Activated CD8-positive, alpha-beta memory T cell treated with anti-CD3 and anti-CD28 coated beads for 48 hours (primary cell): ENCODE measurements around the gene TMEM184A.
A peak's percentile ranks its signal among the peaks of the same experiment; 100 is the strongest.

Experiments
- DNase-seq, 3 experiments: peaks; one replicate each; pipeline ENCODE4 v3.0.0-alpha.2; 2020; ENCODE audit warnings: low read depth in 2 of 3, low spot score in 2 of 3

TMEM184A gene

DNA sequence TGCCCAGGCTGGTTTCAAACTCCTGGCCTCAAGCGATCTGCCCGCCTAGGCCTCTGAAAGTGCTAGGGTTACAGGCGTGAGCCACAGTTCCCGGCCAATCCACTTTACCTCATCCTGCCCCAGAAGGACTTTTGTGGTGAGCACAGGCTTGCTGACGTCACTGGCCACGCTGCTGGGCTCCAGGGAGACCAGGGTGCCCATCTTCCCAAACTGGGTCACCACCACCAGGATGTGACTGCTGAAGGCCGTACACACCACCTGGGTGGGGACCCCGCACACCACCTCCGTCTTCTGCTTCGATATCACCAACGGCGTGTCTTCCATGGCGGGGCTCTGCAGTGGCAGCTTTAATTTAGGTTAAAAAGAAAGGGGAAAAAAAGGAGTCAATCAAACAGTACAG is 13.0 kb upstream of the TMEM184A start:
- peak in 2 of 3 experiments; percentile 19 to 27 for DNase-seq

DNA sequence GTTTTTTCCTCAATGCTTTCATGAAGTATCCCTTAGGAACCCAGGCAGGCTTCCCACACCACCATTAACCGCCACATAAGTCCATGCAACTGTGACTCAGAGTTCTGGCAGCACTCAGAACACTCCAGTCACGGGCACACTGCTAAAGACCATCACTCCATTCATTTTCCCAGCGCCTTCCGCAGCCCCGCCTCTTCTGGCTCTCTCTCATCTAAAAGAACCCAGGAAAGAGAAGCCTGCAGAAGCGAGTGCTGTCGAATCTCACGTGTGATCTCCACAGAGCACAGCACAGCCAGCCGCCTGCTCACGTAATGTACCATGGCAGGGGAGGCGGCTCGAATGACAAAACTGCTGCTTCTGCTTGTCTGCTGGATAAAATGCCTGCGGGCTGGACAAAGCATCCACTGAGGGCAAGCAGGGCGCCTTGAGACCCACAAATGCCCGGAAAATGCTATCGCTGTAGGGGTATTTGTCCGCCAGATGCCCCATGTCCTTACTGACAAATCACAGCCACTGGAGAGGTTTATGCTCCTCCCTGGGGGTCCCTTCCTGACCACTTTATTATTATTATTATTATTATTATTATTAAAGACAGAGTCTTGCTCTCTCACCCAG is 12.0 kb upstream of the TMEM184A start:
- DNase-seq: no peak

DNA sequence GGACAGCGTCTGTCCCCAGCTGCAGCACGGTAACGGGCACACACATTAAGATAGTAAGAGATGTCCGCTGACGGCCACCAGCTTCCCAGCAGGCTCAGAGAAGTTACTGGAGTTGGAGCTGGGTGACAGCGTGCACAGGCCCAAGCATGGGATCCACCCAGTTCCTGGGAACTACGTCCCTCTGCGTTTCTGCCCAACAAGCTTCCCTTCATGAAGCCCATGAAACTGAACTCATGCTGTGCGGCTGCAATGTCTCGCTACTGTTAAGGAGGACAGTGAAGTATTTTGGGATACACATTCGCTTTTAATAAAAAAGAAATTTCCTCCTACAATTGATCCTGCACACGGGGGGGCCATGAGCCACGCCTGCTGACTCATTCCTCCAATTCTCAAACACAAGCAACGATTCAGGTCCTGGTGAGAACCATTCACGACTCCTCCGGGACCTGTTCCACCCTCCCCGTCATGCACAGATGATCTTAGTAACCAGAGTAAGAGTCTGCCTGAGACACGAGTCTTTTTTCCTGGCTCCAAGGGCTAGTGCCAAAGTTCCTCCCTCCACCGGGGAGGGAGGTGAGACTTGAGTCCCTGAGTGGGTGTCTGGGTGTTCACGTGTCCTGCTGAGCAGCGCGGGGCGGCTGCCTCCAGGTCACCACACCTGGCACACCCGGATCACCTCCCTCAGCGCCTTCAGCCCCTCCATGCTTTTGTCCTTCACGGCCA is 11.2 kb upstream of the TMEM184A start:
- DNase-seq: no peak

DNA sequence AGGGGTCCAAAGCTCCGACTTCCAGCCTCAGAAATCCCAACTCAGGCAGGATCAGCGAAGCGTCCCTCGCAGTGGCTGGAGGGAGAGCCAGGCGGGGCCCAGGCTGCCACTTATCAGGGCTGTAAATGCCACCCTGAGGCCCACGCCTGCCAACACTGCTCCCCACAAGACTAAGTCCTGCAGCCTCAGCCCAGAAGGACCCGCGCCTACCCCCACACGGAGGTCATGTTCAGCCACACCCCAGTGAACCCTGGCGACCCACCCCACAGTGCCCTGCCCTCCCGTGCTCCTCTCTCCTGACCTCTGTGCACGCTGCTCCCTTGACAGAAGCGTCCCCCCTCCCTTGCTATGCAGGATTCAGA is 10.7 kb upstream of the TMEM184A start:
- DNase-seq: no peak

DNA sequence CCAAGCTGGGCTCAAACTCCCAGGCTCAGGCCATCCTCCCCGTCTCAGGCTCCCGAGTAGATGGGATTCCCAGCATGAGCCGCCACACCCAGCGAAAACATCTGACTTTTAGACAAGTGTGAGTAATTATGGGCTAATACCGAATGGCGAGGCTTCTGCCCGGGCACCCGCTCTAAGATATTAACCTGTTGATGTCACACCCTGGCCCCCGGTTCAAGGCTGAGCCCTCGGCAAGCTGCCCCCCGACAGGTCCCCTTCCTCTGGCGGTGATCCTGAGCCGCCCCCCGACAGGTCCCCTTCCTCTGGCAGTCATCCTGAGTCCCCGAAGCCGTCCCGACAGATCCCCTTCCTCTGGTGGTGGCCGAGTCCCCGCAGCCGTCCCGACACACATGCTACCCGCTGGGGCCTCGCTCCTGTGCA is 8.6 kb upstream of the TMEM184A start:
- DNase-seq: no peak

DNA sequence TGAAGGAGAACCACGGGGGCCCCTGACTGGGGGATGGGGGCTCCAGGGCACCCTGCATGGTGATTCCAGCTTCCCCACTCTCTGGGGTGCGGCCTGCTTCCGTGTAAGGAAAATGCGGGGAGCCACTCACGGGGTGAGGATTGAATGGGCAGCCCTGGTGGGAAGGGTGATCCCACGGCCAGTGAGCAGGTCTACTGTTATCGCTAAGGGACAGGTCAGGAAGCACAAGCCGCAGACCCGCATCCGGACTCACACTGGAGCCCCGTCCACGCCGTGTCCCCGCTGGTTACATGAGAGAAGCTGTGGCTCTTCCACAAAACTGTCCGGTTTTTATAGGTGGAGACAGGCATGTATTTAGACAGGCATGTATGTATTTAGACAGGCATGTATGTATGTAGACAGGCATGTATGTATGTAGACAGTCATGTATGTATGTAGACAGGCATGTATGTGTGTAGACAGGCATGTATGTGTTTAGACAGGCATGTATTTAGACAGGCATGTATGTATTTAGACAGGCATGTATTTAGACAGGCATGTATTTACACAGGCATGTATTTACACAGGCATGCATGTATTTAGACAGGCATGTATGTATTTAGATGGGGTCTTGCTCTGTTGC is 8.1 kb upstream of the TMEM184A start:
- no peak for DNase-seq

DNA sequence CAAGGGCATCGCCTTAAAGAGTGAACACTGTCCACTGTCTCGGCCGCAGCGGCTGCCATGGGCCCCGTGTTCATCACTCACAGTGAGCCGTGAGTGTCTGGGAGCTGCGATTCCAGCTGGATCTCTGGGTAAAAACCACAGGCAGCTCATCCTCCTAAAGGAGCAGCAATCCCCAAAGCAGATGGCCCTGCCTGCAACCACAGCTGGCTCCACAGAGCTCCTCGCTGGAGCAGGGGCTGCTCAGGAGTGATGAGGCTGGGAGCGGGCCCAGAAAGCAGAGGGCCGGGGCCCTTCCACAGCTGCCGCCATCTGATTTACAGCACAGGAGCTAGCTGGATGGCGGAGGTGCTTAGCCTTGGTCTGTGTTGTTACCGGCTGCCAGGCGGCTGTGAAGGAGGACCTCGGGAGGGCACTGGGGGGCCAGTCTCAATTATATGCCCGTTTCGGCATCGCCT is 6.6 kb upstream of the TMEM184A start:
- DNase-seq: no peak

DNA sequence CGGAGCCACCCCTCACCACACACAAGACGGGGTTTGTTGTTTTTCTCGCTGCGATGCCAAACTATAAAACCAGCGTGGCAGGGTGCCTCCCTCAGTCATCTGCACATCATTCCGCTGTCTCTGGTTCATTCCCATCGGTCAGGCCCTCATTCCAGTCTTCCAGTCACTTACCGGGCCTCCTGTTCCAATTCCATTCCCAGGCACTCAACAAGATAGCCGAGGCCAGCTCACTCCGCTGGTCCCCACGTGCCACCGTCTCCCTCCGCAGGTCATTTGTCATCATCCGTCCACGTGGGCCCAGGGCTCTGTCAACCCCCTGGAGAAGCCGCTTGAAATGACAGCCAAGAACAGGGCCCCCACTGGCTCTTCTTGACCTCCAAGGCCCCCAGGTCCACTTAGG is 6.1 kb upstream of the TMEM184A start:
- DNase-seq: no peak

DNA sequence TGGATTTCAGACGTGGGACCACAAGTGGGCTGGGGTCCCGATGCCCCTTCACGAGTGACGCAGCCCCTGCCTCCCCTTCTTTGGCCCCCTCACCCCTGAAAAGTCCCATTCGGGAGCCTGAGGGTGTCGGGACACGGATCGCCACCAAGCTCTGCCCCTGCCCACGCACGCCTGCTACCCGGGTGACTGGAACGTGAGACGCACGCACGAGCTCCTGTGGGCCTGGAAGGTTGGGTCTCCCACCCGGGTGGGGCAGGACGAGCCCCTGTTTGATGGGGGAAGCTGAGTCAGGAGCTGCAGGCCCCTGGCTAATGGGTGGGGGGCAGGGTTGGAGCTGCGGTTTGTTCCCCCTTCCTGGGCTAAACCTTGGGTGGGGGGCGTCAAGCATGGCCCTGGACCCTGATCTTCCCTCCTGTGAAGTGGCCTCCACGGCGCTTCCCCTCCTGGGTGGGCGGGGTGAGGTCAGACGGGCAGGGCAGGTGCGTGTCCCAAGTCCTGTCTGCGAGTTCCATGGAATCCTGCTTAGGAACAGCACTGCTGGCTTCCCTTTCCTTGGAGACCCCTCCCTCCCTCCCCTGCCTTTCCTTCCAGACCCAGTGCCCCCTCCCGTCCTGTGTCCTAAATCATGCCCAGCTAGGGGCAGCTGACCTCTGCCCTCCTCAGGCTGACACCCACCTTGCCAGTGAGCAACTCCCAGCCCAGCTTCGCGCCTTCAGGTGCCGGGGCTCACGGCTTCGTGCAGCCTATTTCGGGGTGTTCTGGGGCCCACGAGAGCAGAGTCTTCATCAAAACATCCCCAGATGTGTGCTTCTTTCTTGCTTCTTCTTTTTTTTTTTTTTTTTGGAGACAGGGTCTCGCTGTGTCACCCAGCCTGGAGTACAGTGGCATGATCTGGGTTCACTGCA is 5.3 kb upstream of the TMEM184A start:
- no peak for DNase-seq

DNA sequence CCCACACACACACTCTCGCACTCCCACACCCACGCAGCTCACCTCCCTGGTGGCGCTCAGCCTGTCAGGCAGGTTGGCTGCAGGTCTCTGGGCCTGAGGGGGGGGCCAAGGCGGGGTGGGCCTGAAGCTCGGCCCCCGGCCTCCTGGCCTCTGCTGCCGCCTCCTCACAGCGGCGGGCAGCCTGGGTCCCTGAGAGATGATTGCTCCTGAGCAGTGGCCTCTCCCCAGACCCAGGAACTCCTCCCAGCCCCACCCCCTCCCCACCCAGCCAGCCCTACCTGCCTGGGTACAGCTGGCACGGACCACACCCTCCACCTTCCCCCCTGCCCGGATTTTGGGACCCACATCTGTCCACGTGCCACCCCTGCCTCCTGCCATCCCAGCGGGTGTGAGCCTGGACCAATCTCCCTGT is 4.6 kb upstream of the TMEM184A start:
- no peak for DNase-seq

DNA sequence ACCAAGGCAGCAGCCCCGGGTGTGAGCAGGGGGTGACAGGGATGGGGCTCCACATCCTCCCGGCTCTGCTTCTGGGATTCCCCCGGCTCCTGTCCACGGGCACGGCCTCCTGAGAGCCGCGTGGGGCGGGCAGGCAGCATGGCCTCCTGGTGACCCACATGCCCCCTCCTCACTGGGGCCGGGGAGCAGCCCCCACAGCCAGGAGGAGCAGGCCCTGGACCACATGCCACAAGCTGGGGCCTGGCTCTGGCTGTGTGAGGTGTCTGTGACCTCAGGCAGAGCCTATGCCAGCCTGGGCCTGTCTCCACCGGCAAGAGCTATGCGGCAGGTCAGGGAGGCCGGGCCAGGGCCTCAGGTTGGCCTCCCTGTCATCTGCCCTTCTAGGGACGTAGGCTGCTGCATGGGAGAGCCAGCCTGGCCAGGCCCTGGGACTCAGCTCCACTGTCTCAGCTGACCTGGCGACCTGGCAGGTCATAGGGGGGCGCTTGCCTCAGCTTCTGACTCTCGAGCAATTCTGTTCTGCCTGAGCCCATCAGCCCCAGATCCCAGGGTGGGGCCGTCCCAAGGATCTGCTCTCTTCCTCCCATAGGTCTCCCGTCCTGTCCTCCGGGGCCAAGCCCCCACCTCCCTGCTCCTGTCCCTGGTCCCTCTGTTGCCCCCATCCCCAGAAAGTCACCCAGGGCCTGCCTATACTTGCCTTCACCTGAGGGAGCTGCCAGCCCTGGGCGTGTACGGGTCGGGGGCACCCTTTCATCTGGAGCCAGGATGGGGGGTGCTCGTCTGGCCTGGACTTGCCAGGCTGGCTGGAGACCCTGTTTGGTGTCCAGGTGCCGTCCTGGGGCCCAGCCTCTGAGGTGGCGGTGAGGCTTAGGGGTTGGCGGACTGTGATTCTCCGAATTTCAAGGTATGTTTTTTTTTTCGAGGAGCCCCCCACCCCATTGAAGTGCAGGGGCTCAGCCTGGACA is 3.9 kb upstream of the TMEM184A start:
- no peak for DNase-seq

DNA sequence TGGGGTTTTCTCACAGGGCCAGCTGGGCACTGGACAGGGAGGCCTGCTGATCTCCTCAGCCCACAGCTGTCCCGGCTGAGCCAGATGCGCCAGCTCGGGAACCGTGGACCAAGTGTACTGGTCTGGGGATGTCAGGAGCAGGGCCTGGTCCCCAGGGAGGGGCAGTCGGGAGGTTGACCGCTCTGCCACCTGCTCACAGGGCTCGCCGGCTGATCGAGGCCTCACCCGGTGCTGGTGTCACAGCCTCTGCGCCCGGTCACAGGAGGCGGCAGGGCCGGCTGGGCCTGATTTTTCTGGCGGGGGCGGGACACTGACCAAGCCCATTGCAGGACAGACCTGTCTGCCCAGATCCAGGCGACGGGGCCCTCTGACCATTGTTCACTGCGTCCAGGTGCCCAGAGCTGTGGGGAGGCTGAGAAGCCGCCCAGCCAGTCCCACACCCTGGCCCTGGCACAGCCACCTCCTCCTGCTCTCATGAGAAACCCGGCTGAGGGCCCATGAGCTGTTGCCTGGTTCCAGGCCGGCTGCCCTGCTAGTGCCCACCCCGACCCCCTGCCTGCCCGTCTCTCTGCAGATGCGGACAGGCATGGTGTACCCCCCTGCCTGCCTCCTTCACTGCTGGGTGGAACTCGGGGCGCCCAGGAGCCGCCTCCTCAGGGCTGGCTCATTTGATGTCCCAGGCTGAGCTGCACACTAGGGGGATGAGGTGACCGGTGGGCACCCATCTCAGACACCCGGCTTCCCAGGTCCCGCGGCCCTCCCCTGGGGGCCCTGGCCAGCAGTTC is 3.0 kb upstream of the TMEM184A start:
- no peak for DNase-seq

DNA sequence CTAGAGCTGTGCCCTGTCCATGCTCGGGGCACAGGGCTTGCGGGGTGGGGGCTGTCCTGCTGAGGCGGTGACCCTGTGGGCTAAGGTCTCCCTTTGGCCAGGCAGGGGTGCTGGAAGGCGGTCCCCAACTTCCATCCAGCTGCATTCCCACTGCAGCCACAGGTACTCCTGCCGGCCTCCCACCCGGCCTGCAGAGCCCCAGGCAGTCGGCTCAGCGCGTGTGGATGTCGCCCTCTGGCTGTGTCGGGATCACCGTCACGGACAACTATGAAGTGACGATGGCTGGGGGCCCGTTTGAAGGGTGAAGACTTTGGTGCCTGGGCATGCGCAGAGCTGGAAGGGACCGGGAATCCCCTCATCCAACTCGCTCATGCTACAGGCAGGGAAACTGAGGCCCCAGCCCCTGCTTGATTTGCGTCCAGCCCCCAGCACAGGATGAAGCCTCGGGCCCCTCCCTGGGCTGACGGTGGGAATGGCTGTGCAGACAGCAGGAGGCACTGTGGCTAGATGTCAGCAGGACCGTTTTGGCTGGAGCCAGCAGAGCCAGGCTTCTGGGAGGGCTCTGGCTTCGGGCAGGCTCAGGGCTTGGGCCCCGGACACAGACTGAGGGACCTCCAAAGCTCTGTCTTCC is 2.3 kb upstream of the TMEM184A start:
- DNase-seq: no peak

DNA sequence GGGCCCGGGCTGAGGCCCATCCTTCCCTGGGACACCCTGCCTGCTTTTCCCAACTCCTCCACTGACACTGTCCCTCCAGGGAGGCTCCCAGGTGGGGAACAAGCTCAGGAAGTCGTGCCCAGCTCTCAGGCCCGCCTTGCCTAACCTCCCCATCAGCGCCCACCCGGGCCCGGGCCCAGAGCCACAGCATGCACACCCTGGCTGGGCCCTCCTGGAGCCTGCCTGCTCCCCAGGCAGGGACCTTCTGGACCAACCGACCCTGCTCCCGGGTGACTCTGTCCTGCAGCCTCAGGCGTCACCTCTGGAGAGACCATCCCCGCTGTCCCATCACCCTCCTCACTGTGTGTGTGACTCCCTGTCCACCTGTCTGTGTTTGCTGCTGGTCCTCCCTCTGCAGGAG is 1.8 kb upstream of the TMEM184A start:
- no peak for DNase-seq

DNA sequence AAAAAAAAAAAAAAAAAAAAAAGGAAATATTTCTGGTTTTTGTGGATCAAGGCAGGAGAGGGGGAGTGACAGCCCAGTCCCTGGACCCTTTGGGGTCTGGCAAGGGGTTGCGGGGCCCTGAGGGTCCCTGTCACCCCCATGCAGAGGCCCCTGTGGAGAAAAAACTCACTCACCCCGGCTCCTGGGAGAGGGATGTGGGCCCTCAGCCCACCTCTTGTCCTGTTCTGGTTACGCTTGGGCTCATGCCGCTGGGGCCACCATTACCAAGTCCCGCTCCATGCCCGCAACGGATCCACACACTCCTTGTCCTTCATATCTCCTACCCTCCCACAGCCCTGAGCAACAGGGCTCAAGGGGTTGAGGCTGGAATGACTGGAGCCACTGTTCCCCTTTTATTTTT is 1.0 kb upstream of the TMEM184A start:
- no peak for DNase-seq

DNA sequence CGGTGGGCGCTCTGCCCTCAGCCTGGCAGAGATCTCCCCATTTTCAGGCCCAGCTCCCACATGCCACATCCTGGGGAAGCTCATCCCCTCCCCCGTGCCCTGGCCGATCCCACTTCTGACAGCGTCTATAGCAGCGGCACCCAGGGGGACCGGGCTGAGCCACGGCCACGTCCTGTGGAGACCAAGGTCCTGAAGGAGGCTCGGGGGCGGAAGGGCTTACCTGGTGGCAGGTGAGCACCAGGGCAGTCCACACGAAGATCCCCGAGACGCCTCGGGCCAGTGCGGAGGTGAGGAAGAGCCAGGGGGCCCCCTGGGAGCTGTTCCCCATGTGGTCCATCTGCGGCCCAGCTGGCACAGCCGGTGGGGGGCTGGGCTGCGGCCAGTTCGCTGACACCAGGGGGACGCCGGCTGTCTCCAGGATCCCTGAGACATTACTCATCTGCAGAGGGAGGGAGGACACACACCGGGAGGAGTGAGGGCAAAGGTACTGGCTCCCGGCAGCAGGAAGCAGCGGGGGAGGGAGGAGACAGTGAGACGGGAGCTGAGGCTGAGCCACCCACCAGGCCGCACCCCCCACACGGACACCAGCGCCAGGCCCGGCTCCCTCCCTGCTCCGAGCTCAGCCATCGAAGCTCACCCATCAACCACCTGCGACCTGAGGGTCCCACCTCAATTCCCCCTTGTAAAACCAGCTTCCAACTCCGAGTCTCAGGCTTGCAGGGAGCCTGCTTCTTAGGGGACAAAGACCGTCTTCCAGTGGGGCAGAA is 776 bp downstream of the TMEM184A start:
- DNase-seq: no peak

DNA sequence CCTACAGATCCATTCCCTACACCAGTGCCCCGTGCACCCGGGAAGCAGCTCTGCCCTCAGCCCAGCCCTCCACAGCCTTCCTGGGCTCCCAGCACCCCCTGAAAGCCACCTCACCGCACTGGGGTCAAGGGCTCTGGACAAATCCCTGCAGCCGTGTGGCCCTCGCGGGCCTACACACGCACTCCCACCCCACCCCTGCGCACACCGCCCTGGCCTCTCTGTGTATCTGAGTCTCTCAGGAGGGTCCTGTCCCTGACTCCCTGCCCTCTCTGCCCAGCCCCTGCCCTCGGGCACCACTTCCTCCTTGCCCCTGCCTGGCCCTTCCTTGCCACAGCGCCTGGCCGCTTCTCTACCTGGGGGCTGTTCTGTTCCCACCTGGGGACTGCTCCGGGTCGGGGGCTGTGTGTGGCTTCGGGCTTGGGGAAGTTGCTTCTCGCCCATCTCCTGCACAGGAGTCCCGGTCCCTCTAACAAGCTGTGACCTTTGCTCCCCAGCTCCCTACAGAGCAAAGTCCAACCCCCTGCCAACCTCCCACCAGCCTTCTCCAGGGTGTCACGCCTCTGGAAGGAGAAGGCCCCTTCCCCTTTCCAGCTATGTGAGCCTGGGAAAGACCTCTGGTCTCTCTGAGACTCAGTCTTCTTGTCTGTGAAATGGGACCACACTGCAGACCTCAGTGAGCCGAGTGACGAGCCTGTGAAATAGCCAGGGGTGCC is 1.5 kb downstream of the TMEM184A start:
- DNase-seq: no peak
